Mesenchymal stem cell (in vitro differentiated cells and primary cell): Measurements from ENCODE around the gene KRT4.
"Not testable (repeated sequence)": the region's sequence is repeated elsewhere in the genome, so short reads cannot be mapped to it uniquely, and the experiment has no call there.

Experiments
- DNase-seq: peaks from one replicate; pipeline ENCODE4 v3.0.0-alpha.2; 2013
- H2AFZ ChIP-seq: one replicate; pipeline ENCODE4 v1.6.1; 2013; ENCODE audit warnings: low read depth, mild to moderate bottlenecking, control low read depth, inconsistent platforms, low read length, moderate library complexity
- H2AK5ac ChIP-seq: 2 replicates; pipeline ENCODE4 v1.6.1; 2013; ENCODE audit warnings: low read length, moderate library complexity, mild to moderate bottlenecking, inconsistent platforms; ENCODE audit not compliant: severe bottlenecking
- H2BK120ac ChIP-seq: one replicate; pipeline ENCODE4 v1.6.1; 2013; ENCODE audit warnings: low read depth, mild to moderate bottlenecking, inconsistent platforms, low read length, moderate library complexity
- H2BK12ac ChIP-seq, 2 experiments: one replicate each; pipeline ENCODE4 v1.6.1; 2013; ENCODE audit warnings: inconsistent platforms in 2 of 2, low read length in 2 of 2, mild to moderate bottlenecking in 2 of 2, moderate library complexity in 2 of 2, control low read depth in 1 of 2
- H2BK15ac ChIP-seq: one replicate; pipeline ENCODE4 v1.6.1; 2013; ENCODE audit warnings: mild to moderate bottlenecking, low read depth, inconsistent platforms; ENCODE audit not compliant: poor library complexity, severe bottlenecking
- H2BK5ac ChIP-seq: 2 replicates; pipeline ENCODE4 v1.6.1; 2013; ENCODE audit warnings: low read depth, mild to moderate bottlenecking, low read length, control low read depth, inconsistent platforms; ENCODE audit not compliant: poor library complexity, severe bottlenecking
- H3K14ac ChIP-seq, 2 experiments: one replicate each; pipeline ENCODE4 v1.6.1; 2013; ENCODE audit warnings: inconsistent platforms in 2 of 2, low read length in 2 of 2, control low read depth in 1 of 2, mild to moderate bottlenecking in 1 of 2, moderate library complexity in 1 of 2
- H3K18ac ChIP-seq, 2 experiments: one replicate each; pipeline ENCODE4 v1.6.1; 2013; ENCODE audit warnings: inconsistent platforms in 2 of 2, low read length in 2 of 2, control low read depth in 1 of 2, low read depth in 1 of 2, mild to moderate bottlenecking in 1 of 2
- H3K23ac ChIP-seq, 2 experiments: one replicate each; pipeline ENCODE4 v1.6.1; 2013; ENCODE audit warnings: inconsistent platforms in 2 of 2, low read length in 2 of 2, mild to moderate bottlenecking in 2 of 2, moderate library complexity in 2 of 2, control low read depth in 1 of 2
- H3K27ac ChIP-seq: 2 replicates; pipeline ENCODE4 v1.5.1; 2013; ENCODE audit warnings: mild to moderate bottlenecking, moderate library complexity, low read length, control low read depth, inconsistent platforms; ENCODE audit not compliant: poor library complexity, severe bottlenecking
- H3K27me3 ChIP-seq, 2 experiments: 2 replicates each; pipeline versions ENCODE4 v1.6.1 to v1.7.0; 2013; ENCODE audit warnings: low read length in 2 of 2, mild to moderate bottlenecking in 2 of 2, moderate library complexity in 2 of 2, control low read depth in 1 of 2, inconsistent platforms in 1 of 2; ENCODE audit not compliant: control insufficient read depth in 1 of 2, insufficient read depth in 1 of 2
- H3K36me3 ChIP-seq, 2 experiments: 2 replicates each; pipeline versions ENCODE4 v1.6.1 to v1.7.0; 2013; ENCODE audit warnings: low read length in 2 of 2, control low read depth in 1 of 2, inconsistent platforms in 1 of 2, low read depth in 1 of 2, mild to moderate bottlenecking in 1 of 2; ENCODE audit not compliant: insufficient read depth in 2 of 2, control insufficient read depth in 1 of 2
- H3K4ac ChIP-seq, 2 experiments: one replicate each; pipeline ENCODE4 v1.6.1; 2013; ENCODE audit warnings: inconsistent platforms in 2 of 2, low read length in 2 of 2, mild to moderate bottlenecking in 2 of 2, moderate library complexity in 2 of 2, control low read depth in 1 of 2, low read depth in 1 of 2
- H3K4me1 ChIP-seq: 2 replicates; pipeline ENCODE4 v1.6.1; 2013; ENCODE audit warnings: low read depth, low read length, control low read depth; ENCODE audit not compliant: control insufficient read depth, insufficient read depth
- H3K4me2 ChIP-seq: 2 replicates; pipeline ENCODE4 v1.6.1; 2013; ENCODE audit warnings: low read length, mild to moderate bottlenecking, inconsistent platforms; ENCODE audit not compliant: poor library complexity, severe bottlenecking
- H3K4me3 ChIP-seq, 2 experiments: 2 replicates each; pipeline versions ENCODE4 v1.5.1 to v1.7.0; 2013; ENCODE audit warnings: low read length in 2 of 2, mild to moderate bottlenecking in 2 of 2, control low read depth in 1 of 2, low read depth in 1 of 2; ENCODE audit not compliant: insufficient read depth in 1 of 2
- H3K79me1 ChIP-seq: replicated peaks from 2 replicates; pipeline ENCODE4 v1.6.1; 2013; ENCODE audit warnings: mild to moderate bottlenecking, control low read depth, low read length, inconsistent platforms; ENCODE audit not compliant: poor library complexity, severe bottlenecking
- H3K9ac ChIP-seq: 2 replicates; pipeline ENCODE4 v1.7.0; 2013; ENCODE audit warnings: mild to moderate bottlenecking, low read length, moderate library complexity
- H3K9me3 ChIP-seq: 2 replicates; pipeline ENCODE4 v1.7.0; 2013; ENCODE audit warnings: mild to moderate bottlenecking, low read length; ENCODE audit not compliant: control insufficient read depth
- H4K8ac ChIP-seq: one replicate; pipeline ENCODE4 v1.6.1; 2013; ENCODE audit warnings: inconsistent platforms, mild to moderate bottlenecking, low read length, moderate library complexity
- H4K91ac ChIP-seq: one replicate; pipeline ENCODE4 v1.6.1; 2013; ENCODE audit warnings: mild to moderate bottlenecking, low read length, inconsistent platforms
- WGBS: methylation state at CpG from one replicate; pipeline ENCODE4 v1.1.7; 2013; ENCODE audit warnings: mixed read lengths; 5-methylcytosine and 5-hydroxymethylcytosine counted together

Gene KRT4

GRCh38 chr12:52761802-52762201 lies 52.1 kb downstream of the KRT4 start:
- Histone ChIP-seq H3K36me3 (no peaks in the 10 kb centered on the region), H2AK5ac (no peak overlapping the region)

GRCh38 chr12:52761218-52761617 lies 52.7 kb downstream of the KRT4 start:
- H3K79me1 ChIP-seq, H4K91ac ChIP-seq, H3K27ac ChIP-seq: not testable (repeated sequence)

More at GRCh38 chr12:52761802-52762201, 52.1 kb downstream of the KRT4 start:
- Histone ChIP-seq H2AFZ (no peak overlapping the region), H3K27ac (no peak overlapping the region), H3K23ac (no peak overlapping the region), H3K27me3 (peaks cover 21 to 47% of the 10 kb centered on the region in 2 experiments), H3K14ac (no peak overlapping the region), H4K91ac (no peak overlapping the region), H3K4me2 (no peak overlapping the region), H3K9ac (no peak overlapping the region), H2BK12ac (no peak overlapping the region), H2BK120ac (no peak overlapping the region), H3K18ac (no peak overlapping the region), H3K4ac (no peak overlapping the region), H3K4me1 (no peaks in the 10 kb centered on the region), H3K4me3 (no peak overlapping the region), H3K79me1 (no peaks in the 10 kb centered on the region), H3K9me3 (peaks cover 38% of the 10 kb centered on the region), H2BK5ac (no peak overlapping the region), H4K8ac (no peak overlapping the region), H2BK15ac (no peak overlapping the region)
- DNase-seq = no peak
- WGBS = 86% methylated on average over 2 of the region's 2 CpGs

DNA sequence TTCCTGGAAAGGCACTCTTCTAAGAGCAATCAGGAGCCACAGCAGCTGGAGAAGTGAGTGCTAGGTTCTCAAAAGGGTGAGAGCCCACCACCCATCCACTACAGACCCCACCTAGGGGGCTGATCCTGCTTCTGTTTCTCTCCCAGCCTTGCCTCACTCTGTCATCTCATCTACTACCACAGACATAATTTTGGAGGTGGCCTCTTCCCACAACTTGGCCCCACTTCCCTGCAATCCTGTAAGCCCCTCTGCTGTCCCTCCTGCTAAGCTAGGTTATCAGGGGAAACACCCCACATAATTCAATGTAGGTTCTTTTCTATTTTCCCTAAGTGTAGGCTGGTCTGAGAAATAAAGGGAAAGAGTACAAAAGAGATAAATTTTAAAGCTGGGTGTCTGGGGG lies 53.3 kb downstream of the KRT4 start:
- Histone ChIP-seq H3K4me2 (no peak overlapping the region), H3K18ac (no peak overlapping the region), H3K27me3 (peaks cover 11 to 46% of the 10 kb centered on the region in 2 experiments), H3K36me3 (no peaks in the 10 kb centered on the region), H2BK12ac (no peak overlapping the region), H3K4me1 (no peaks in the 10 kb centered on the region), H2BK15ac (no peak overlapping the region), H3K27ac (no peak overlapping the region), H3K4ac (no peak overlapping the region), H3K9me3 (peaks cover 38% of the 10 kb centered on the region), H3K23ac (no peak overlapping the region), H4K8ac (no peak overlapping the region), H2AK5ac (no peak overlapping the region), H3K14ac (no peak overlapping the region), H3K4me3 (no peak overlapping the region), H4K91ac (no peak overlapping the region), H2AFZ (no peak overlapping the region), H3K9ac (no peak overlapping the region), H3K79me1 (no peaks in the 10 kb centered on the region), H2BK120ac (no peak overlapping the region), H2BK5ac (no peak overlapping the region)
- no peak for DNase-seq

More at GRCh38 chr12:52761218-52761617, 52.7 kb downstream of the KRT4 start:
- H3K4me3 ChIP-seq, H2AFZ ChIP-seq, H3K18ac ChIP-seq, H3K23ac ChIP-seq, H3K4me1 ChIP-seq, H3K9ac ChIP-seq, DNase-seq, H2BK15ac ChIP-seq, H3K4ac ChIP-seq, H2BK12ac ChIP-seq, H3K4me2 ChIP-seq, H3K36me3 ChIP-seq, H4K8ac ChIP-seq, H3K14ac ChIP-seq, H2AK5ac ChIP-seq, H2BK5ac ChIP-seq, H2BK120ac ChIP-seq: not testable (repeated sequence)
- H3K9me3 ChIP-seq = peaks cover 38% of the 10 kb centered on the region
- peaks cover 17 to 47% of the 10 kb centered on the region in 2 experiments for H3K27me3 ChIP-seq
- WGBS = 82% methylated on average over 7 of the region's 8 CpGs

DNA sequence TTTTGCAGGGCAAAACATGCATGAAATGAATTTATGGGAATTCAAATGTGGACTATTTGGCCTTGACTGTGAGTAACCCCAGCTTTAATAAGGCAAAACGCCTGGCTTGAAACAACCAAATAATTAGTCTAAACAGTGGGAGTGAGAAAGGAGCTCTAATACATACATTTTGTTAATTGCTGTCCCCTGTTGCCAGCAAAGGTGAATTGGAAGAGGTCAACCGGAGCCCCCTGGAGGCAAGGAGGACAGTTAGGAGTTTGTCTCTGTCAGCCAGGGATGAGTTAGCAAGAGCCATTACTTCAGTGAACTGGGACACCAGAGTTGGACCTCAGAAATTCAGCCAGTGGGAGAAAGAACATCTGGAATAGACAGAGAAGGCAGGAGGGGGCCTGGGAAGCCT lies 54.2 kb downstream of the KRT4 start:
- Histone ChIP-seq H3K79me1 (no peaks in the 10 kb centered on the region), H3K36me3 (no peaks in the 10 kb centered on the region), H3K4me2 (no peak overlapping the region), H3K9ac (no peak overlapping the region), H4K8ac (no peak overlapping the region), H3K27me3 (peaks cover 18 to 49% of the 10 kb centered on the region in 2 experiments), H3K4me1 (no peaks in the 10 kb centered on the region), H3K27ac (no peak overlapping the region), H2BK15ac (no peak overlapping the region), H3K14ac (no peak overlapping the region), H2BK120ac (no peak overlapping the region), H3K9me3 (peaks cover 38% of the 10 kb centered on the region), H4K91ac (no peak overlapping the region), H3K4ac (no peak overlapping the region), H2AK5ac (no peak overlapping the region), H2AFZ (no peak overlapping the region), H3K23ac (no peak overlapping the region), H2BK5ac (no peak overlapping the region), H3K18ac (no peak overlapping the region), H2BK12ac (no peak overlapping the region), H3K4me3 (no peak overlapping the region)
- WGBS = 74% methylated on average over 2 of the region's 2 CpGs
- DNase-seq = no peak
